PC-3 (cell line): Measurements from ENCODE around the gene P3R3URF.

Source experiments
- CTCF ChIP-seq: fragments of 300-600 bp; sonication (generic); conservative IDR thresholded peaks from 2 replicates; pipeline ENCODE4 v1.5.1; 2017; ENCODE audit warnings: antibody characterized with exemption, low read depth, mild to moderate bottlenecking, low read length
- EZH2 ChIP-seq: fragments of 300-600 bp; sonication (generic); IDR thresholded peaks from one replicate; pipeline ENCODE4 v1.6.1; 2017; ENCODE audit warnings: antibody characterized with exemption, mild to moderate bottlenecking, low read length; ENCODE audit not compliant: unreplicated experiment

GRCh38 chr1:46152016-46152415 lies 24.3 kb downstream of the P3R3URF start:
- no peak for TF ChIP-seq CTCF
- no peak for TF ChIP-seq EZH2
